HTR-8/SVneo (cell line): Measurements from ENCODE around the gene APOBR.
"Not testable (repeated sequence)": the region's sequence is repeated elsewhere in the genome, so short reads cannot be mapped to it uniquely, and the experiment has no call there.

Source experiments
- DNase-seq: peaks from one replicate; pipeline ENCODE4 v3.0.0; 2011; ENCODE audit warnings: low spot score, mixed read lengths; ENCODE audit not compliant: insufficient read length
- FAIRE-seq: peaks from 2 replicates; lab custom pipeline; 2011; peaks lifted over from hg19 to GRCh38; lab: Jason Lieb, UNC

Gene APOBR

DNA sequence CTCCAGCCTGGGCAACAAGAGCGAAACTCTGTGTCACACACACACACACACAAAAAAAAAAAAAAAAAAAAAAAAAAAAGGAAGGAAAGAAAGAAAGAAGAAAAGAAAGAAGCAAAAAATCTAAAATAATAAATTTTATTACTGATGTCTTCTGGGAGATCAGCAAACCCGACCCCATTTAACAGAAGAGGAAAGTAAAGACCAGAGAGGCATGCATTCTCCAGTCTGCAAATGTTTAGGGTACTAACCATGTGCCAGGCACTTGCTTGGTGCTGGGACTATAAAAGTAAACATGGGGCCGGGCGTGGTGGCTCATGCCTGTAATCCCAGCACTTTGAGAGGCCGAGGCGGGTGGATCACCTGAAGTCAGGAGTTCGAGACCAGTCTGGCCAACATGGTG, 51.5 kb downstream of the APOBR start:
- FAIRE-seq, DNase-seq: not testable (repeated sequence)

DNA sequence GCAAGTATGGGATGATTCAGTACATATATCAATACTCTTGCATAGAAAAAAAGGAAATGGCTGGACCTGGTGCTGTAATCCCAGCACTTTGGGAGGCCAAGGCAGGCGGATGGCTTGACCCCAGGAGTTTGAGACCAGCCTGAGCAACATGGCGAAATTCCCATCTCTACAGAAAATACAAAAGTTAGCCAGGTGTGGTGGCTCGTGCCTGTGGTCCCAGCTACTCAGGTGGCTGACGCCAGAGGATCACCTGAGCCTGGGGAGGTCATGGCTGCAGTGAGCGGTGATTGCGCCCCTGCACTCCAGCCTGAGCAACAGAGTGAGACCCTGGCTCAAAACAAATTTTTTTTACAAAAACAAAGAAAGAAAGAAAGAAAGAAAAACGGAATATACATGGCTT, 52.2 kb downstream of the APOBR start:
- no peak for FAIRE-seq
- no peak for DNase-seq

DNA sequence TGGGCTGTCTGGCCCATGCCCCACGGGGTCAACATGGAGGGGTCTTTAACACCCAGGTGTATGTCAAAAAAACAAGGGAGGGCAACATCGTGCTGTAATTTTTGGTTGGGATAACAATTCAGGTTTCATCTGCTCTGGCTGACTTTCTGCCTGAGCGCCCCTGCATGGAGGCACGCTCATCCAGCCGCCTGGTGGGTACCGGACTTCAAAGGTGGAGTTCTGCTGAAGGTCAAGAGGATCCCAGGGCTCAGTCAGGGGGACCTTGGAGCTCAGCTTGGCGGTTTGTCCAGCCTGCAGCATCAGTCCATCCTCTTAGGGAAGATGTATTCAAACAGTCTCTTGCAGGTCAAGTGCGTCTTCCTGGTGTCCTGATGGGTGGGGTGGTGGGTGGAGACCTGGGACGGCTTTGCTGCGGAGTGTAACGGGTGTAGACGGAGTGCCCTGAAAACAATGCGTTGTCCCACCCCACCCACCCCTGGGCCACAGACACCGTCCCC, 53.9 kb downstream of the APOBR start:
- no peak for DNase-seq
- no peak for FAIRE-seq
